Left forelimb (tissue), 1 donor: ENCODE results near the gene CRYBB2.
"Not testable (repeated sequence)": the region's sequence is repeated elsewhere in the genome, so short reads cannot be mapped to it uniquely, and the experiment has no call there.

Experiments used
- DNase-seq: peaks from one replicate; pipeline ENCODE4 v3.0.0-alpha.2; 2018; ENCODE audit warnings: low spot score

CRYBB2 gene

GRCh38 chr22:25199731-25200520, 19.5 kb upstream of the CRYBB2 start, which contains the start of gene CRYBB3:
Gene CRYBB3 (plus strand): TSS chr22:25199858. CDS start chr22:25201397, 1,539 bp downstream.
- DNase-seq: no peak

GRCh38 chr22:25200967-25201366, 18.5 kb upstream of the CRYBB2 start:
- DNase-seq: no peak

GRCh38 chr22:25201557-25202273, 17.7 kb upstream of the CRYBB2 start:
- DNase-seq: no peak

GRCh38 chr22:25202290-25202921, 17.0 kb upstream of the CRYBB2 start:
- DNase-seq: no peak

- no peak for DNase-seq
Measured at GRCh38 chr22:25203082-25203481, 16.4 kb upstream of the CRYBB2 start.

GRCh38 chr22:25204547-25204946, 14.9 kb upstream of the CRYBB2 start:
- DNase-seq: not testable (repeated sequence)

GRCh38 chr22:25205847-25206246, 13.6 kb upstream of the CRYBB2 start:
- DNase-seq: no peak

GRCh38 chr22:25206998-25207397, 12.4 kb upstream of the CRYBB2 start:
- no peak for DNase-seq

GRCh38 chr22:25207553-25208157, 11.8 kb upstream of the CRYBB2 start:
- no peak for DNase-seq

- DNase-seq: no peak
Measured at GRCh38 chr22:25208328-25208727, 11.1 kb upstream of the CRYBB2 start.

GRCh38 chr22:25208743-25209505, 10.5 kb upstream of the CRYBB2 start:
- no peak for DNase-seq

GRCh38 chr22:25210793-25211192, 8.6 kb upstream of the CRYBB2 start:
- no peak for DNase-seq

GRCh38 chr22:25212337-25212736, 7.1 kb upstream of the CRYBB2 start:
- no peak for DNase-seq

GRCh38 chr22:25213221-25213620, 6.2 kb upstream of the CRYBB2 start:
- DNase-seq: no peak

GRCh38 chr22:25216230-25216629, 3.2 kb upstream of the CRYBB2 start:
- DNase-seq: no peak

- DNase-seq: no peak
Measured at GRCh38 chr22:25219948-25220442, 556 bp downstream of the CRYBB2 start.

- no peak for DNase-seq
Measured at GRCh38 chr22:25221790-25222189, 2.4 kb downstream of the CRYBB2 start.

- no peak for DNase-seq
Measured at GRCh38 chr22:25223269-25223850, 3.9 kb downstream of the CRYBB2 start.

- DNase-seq: no peak
Measured at GRCh38 chr22:25228822-25229221, 9.4 kb downstream of the CRYBB2 start.

GRCh38 chr22:25230760-25231159, 11.3 kb downstream of the CRYBB2 start:
- DNase-seq: not testable (repeated sequence)

- DNase-seq: no peak
Measured at GRCh38 chr22:25232301-25232700, 12.9 kb downstream of the CRYBB2 start.
